OCI-M2 (cell line): ENCODE results near the gene GSX2.
"Not testable (repeated sequence)": the region's sequence is repeated elsewhere in the genome, so short reads cannot be mapped to it uniquely, and the experiment has no call there.

Experiments used
- DNase-seq: peaks from one replicate; lab custom pipeline; 2025; ENCODE audit not compliant: unreplicated experiment; lab: John Stamatoyannopoulos, UW

The GSX2 gene

DNA sequence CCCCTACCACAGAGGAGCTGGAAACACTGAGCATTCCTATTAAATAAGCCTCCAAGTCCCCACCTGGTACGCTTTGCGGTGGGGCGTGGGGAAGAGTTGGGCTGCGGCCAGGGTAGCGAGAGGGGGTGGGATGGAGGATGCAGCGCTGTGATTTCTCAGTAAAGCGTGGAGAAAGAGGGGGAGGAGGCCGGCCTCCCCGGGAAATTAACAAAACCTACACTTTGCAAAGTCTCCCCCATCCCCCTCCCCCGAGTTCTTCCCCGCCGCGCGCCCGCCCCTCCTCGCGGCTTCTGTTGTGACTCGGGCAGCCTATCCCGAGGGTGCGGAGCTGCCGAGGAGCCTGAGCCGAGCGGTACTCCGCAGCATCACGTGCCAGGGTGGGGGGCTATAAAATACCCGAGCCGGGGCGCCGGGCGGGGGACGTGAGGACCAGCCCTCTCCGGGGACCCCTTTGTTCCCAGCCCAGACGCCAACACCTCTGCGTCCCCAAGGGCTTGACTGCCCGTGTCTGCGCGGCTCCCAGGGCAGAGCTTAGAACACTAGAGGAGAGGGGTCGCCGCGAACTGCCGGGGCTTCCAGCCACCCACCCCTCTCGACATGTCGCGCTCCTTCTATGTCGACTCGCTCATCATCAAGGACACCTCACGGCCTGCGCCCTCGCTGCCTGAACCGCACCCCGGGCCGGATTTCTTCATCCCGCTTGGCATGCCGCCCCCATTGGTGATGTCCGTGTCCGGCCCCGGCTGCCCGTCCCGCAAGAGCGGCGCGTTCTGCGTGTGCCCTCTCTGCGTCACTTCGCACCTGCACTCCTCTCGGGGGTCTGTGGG, at the start of gene GSX2:
Gene GSX2 (plus strand): TSS at position 416 of the 827 bp plus-strand sequence. CDS start 182 bp downstream, at position 598.
- DNase-seq: no peak

DNA sequence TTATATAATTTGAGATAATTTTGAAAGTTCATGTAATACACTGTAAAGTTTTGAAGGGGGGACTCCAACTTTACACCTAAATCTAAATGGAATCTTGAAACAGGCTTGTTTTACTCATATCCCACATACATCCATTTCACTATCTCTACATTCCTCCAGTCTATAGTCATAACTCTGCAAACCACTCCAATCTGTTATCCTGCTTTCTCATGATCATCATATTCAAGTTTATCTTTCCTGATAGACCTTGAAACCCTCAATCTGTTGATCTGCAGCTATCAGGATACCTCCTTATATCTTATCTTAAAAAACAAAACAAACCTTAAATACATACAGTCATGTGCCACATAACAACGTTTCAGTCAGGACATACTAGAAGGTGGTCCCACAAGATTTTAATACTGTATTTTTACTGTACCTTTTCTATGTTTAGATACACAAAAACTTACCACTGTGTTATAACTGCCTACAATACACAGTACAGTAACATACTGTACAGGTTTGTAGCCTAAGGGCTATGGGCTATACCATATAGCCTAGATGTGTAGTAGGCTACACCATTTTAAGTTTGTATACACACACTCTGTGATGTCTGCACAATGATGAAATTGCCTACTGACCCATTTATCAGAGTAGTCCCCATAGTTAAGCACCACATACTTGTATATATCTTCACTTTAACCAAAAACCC, 49.6 kb upstream of the GSX2 start:
- no peak for DNase-seq

- DNase-seq: not testable (repeated sequence)
Measured at GRCh38 chr4:54053322-54053721, 46.6 kb upstream of the GSX2 start.

DNA sequence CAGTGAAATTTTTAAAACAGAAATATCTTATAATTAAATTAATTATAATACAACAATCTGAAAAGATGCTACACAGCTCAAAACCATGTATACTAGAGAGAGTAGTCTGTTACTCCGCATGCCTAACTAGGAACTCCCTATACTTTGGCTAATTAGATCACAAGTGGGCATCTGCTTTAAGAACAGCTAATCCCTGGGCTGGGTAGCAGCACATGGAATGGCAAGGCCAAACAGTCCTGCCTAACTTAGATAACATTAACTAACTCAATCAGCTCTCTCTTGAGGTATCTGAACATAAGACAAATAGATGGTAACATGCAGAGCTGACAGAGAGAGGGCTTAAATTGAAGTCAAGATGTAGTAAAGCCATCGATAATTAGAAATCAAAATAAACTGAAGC, 45.5 kb upstream of the GSX2 start:
- DNase-seq: no peak

- no peak for DNase-seq
Measured at GRCh38 chr4:54055494-54055893, 44.5 kb upstream of the GSX2 start.

GRCh38 chr4:54056360-54056759, 43.6 kb upstream of the GSX2 start:
- no peak for DNase-seq

DNA sequence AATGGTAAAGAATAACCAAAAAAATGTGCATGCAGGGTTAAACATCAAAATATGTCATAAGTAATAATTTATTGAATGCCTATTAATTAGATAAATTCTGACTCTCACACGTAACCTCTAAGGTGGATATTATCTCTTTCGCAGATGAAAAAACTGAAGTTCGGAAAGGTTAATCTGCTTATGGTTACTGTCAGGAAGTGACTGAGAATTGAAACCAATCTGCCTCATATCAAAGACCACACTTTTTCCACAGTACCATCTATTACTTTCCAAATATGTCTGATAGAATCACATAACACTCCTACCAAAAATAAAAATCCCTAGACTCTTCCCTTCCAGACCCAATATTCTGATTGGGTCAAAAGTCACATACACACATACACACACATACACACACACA, 41.8 kb upstream of the GSX2 start:
- no peak for DNase-seq

- no peak for DNase-seq
Measured at GRCh38 chr4:54060116-54060515, 39.8 kb upstream of the GSX2 start.

DNA sequence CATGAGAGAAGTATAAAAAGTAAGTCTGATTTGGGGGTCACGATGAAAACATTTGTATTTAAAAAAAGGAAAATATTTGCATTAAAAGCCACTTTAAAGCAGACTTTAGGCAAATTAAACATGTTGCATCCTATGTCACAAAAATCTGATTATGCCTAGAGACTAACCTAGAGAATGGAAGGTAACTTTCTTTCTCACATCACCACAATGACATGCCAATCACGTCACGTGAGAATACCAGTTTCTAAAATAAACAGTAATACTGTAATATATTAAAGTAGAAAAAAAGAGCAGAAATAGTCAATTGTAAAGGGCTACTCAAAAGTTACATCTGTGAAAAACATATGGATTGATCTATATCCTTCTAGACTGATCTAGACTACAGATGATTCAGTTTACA, 38.9 kb upstream of the GSX2 start:
- DNase-seq: no peak

- no peak for DNase-seq
Measured at GRCh38 chr4:54061873-54062272, 38.1 kb upstream of the GSX2 start.

GRCh38 chr4:54062392-54062791, 37.6 kb upstream of the GSX2 start:
- no peak for DNase-seq

GRCh38 chr4:54063229-54063628, 36.7 kb upstream of the GSX2 start:
- DNase-seq: no peak

- no peak for DNase-seq
Measured at GRCh38 chr4:54063737-54064316, 36.1 kb upstream of the GSX2 start.

DNA sequence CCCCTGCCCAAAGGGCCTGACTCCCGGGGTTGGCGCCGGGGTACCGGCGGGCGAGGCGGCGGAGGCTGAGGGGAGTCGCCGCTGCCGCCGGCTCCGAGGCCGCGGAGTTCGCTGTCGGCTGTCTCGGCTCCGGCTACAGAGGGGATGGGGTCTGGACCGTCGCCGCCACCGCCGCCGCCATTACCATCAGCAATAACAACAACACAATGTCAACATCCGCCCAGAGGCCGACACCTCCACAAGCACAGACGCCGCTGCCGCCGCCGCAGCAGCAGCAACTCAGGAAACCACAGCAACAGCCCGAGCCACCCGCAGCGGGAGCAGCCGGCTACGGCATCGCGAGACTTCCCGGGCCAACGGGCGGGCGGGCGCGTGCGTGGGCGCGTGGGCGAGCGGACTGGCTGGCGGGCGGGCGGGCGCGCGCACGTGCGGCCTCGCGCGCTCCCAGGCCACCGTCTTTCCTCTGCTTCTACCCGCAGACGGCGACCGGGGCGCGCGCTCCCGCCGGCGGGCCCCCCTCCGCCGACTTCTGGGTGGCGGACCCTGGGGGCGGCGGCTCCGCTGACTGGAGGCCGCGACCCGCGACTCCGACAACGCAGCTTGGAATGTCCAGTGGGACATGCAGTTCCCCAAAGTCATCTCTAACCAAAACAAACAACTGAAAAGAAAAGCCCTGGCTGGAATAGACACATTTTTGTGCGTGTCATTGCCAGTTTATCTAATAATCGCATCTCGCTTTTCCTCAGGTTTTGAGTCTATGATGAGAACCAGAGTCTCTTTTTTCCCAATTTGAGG, 35.4 kb upstream of the GSX2 start, which contains the start of gene CHIC2:
Gene CHIC2 (minus strand): TSS at position 289 of the 795 bp plus-strand sequence. CDS start 305 bp downstream, outside the sequence.
- DNase-seq: peak; percentile 30

DNA sequence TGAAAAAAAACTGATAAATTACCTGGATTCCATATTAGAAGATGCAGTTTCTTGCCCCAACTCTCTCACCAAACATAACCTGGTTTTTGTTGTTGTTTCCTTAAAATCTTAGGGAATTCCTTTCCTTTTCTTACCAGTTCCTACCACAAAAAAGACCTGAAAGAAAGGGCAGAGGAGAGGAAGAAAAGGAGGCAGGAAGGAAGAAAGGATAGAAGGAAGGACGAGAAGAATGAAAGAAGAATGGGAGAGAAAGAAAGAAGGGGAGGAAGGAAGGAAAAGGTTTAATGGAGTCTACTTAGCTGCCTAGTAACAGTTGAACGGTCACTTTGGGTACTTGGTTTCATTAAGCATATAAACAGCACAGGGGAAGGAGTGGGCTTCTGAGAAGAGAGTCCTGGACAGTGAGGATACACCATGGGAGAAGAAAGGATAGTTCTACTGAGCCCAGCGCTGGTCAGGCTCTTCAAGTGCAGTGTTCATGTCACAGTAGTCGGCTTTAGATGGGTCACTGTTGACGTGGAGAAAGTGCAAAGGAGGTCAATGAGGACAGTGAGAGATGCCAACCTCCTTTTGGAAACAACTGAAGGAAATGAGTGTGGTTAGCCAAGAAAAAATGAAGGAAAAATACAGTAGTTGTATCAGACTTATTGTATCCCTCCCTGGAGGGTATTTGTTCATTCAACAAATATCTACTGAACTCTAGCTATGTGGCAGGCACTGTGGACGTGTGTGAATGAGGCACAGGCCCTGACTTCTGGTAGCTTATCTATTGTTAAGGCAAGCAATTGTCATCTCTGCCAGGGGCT, 34.5 kb upstream of the GSX2 start:
- DNase-seq: no peak

- DNase-seq: no peak
Measured at GRCh38 chr4:54066088-54066415, 33.9 kb upstream of the GSX2 start.

DNA sequence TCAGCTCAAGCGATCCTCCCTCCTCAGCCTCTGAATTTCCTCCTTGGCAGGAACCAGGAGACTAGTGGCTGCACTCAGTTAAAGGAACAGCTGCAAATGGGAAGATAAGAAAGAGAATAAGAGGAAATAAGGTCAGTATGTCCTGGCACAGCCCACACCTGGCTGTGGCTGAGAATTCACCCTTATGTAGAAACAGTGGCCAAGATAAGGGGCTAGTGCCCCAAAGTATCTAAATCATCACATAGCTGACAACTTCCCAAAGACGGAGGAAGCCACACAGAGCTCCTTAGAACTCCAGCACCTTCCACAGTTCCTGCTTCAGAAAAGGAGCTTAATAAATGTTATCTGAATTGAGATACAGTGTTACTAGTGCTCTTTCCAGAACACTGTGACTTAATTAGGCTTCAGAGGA, 33.2 kb upstream of the GSX2 start:
- peak; percentile 4 for DNase-seq

GRCh38 chr4:54067166-54067565, 32.8 kb upstream of the GSX2 start:
- no peak for DNase-seq

GRCh38 chr4:54073271-54073880, 26.6 kb upstream of the GSX2 start:
- DNase-seq: no peak

GRCh38 chr4:54074381-54074780, 25.6 kb upstream of the GSX2 start:
- DNase-seq: no peak
